Tibial artery (tissue), 4 donors: ENCODE results near the gene HHIPL1.

ENCODE experiments used
- DNase-seq, 2 donors: peaks; one replicate each; pipeline ENCODE4 v3.0.0-alpha.2; 2019
- H3K27ac ChIP-seq, 2 donors: fragments of 200-600 bp; sonication (generic) in 1 of 2; 1 replicate in 1 of 2; 2 replicates in 1 of 2; pipeline ENCODE4 v1.5.1; 2018 to 2019; ENCODE audit warnings: mild to moderate bottlenecking in 1 of 2
- H3K27me3 ChIP-seq, 2 donors: fragments of 200-600 bp; sonication (generic) in 1 of 2; one replicate each; pipeline versions ENCODE4 v1.5.1 to v1.6.0; 2016 to 2019
- H3K36me3 ChIP-seq, 3 donors: fragments of 200-600 bp; sonication (generic) in 2 of 3; one replicate each; pipeline ENCODE4 v1.5.1; 2016 to 2019; ENCODE audit warnings: mild to moderate bottlenecking in 2 of 3
- H3K4me1 ChIP-seq, 4 donors: fragments of 200-600 bp; sonication (generic) in 2 of 4; 1 replicate in 3 of 4; 2 replicates in 1 of 4; pipeline ENCODE4 v1.5.1; 2016 to 2019
- H3K4me3 ChIP-seq, 2 donors: fragments of 200-600 bp; sonication (generic) in 1 of 2; 1 replicate in 1 of 2; 2 replicates in 1 of 2; pipeline ENCODE4 v1.5.1; 2018 to 2019; ENCODE audit warnings: mild to moderate bottlenecking in 2 of 2
- H3K9me3 ChIP-seq, 3 donors: fragments of 200-600 bp; sonication (generic) in 1 of 3; one replicate each; pipeline ENCODE4 v1.5.1; 2016 to 2019
- CTCF ChIP-seq, 2 experiments: fragments of 200-600 bp in 1 of 2; fragments of 450-650 bp in 1 of 2; IDR thresholded peaks; one replicate each; pipeline ENCODE4 v1.5.1; 2017 to 2019; ENCODE audit warnings: antibody characterized with exemption in 2 of 2, mild to moderate bottlenecking in 1 of 2, moderate library complexity in 1 of 2
- intact Hi-C: fragments of 100-400 bp; cut with DNase I; formaldehyde crosslinking; loops from one replicate; pipeline ENCODE4 v1.15.0; 2023; ENCODE audit warnings: low total_unique reads

HHIPL1 gene

GRCh38 chr14:99676657-99677056 lies 31.7 kb downstream of the HHIPL1 start:
- Histone ChIP-seq H3K27ac (no peak overlapping the region), H3K4me3 (no peak overlapping the region), H3K9me3 (peaks cover 0 to 13% (median 11%) of the 10 kb centered on the region in 3 donors), H3K27me3 (peaks cover 0 to 31% of the 10 kb centered on the region in 2 donors), H3K36me3 (no peaks in the 10 kb centered on the region), H3K4me1 (peaks cover 0 to 8% (median 1%) of the 10 kb centered on the region in 4 donors)
- TF ChIP-seq CTCF (IDR thresholded peaks at IDR 0.05): no peak
- intact Hi-C loops: no loop called here
- DNase-seq: no peak

- Histone ChIP-seq H3K4me1 (peaks cover 0 to 6% (median 0%) of the 10 kb centered on the region in 4 donors), H3K27ac (no peak overlapping the region), H3K27me3 (peaks cover 0 to 31% of the 10 kb centered on the region in 2 donors), H3K9me3 (peaks cover 0 to 13% (median 11%) of the 10 kb centered on the region in 3 donors), H3K36me3 (no peaks in the 10 kb centered on the region), H3K4me3 (no peak overlapping the region)
- intact Hi-C loops: no loop called here
- TF ChIP-seq CTCF (IDR thresholded peaks at IDR 0.05): no peak
- peak in 1 of 2 donors; percentile 58 for DNase-seq
These were observed 32.6 kb downstream of the HHIPL1 start for GRCh38 chr14:99677231-99678140.

- Histone ChIP-seq H3K4me3 (no peak overlapping the region), H3K9me3 (peaks cover 0 to 13% (median 11%) of the 10 kb centered on the region in 3 donors), H3K27me3 (peaks cover 0 to 31% of the 10 kb centered on the region in 2 donors), H3K4me1 (peaks cover 0 to 7% (median 6%) of the 10 kb centered on the region in 4 donors), H3K27ac (no peak overlapping the region), H3K36me3 (no peaks in the 10 kb centered on the region)
- peak in 1 of 2 donors; percentile 23 for DNase-seq
- intact Hi-C loops: no loop called here
- TF ChIP-seq CTCF (IDR thresholded peaks at IDR 0.05): no peak
These were observed 33.3 kb downstream of the HHIPL1 start for GRCh38 chr14:99678198-99678597.

- Histone ChIP-seq H3K9me3 (peaks cover 0 to 13% (median 11%) of the 10 kb centered on the region in 3 donors), H3K27me3 (peaks cover 0 to 27% of the 10 kb centered on the region in 2 donors), H3K27ac (no peak overlapping the region), H3K36me3 (no peaks in the 10 kb centered on the region), H3K4me3 (no peak overlapping the region), H3K4me1 (peaks cover 0 to 11% (median 8%) of the 10 kb centered on the region in 4 donors)
- TF ChIP-seq CTCF (IDR thresholded peaks at IDR 0.05): no peak
- intact Hi-C loops: no loop called here
- DNase-seq: peak in 1 of 2 donors; percentile 53
These were observed 34.2 kb downstream of the HHIPL1 start for GRCh38 chr14:99679111-99679510.

- Histone ChIP-seq H3K27me3 (peaks cover 0 to 23% of the 10 kb centered on the region in 2 donors), H3K27ac (no peak overlapping the region), H3K9me3 (peaks cover 0 to 13% (median 11%) of the 10 kb centered on the region in 3 donors), H3K4me1 (peaks cover 0 to 14% (median 10%) of the 10 kb centered on the region in 4 donors), H3K4me3 (no peak overlapping the region), H3K36me3 (no peaks in the 10 kb centered on the region)
- intact Hi-C loops: no loop called here
- no peak for TF ChIP-seq CTCF (IDR thresholded peaks at IDR 0.05)
- peak in 1 of 2 donors; percentile 33 for DNase-seq
These were observed 34.6 kb downstream of the HHIPL1 start for GRCh38 chr14:99679543-99679942.
